Fibroblast of the aortic adventitia (primary cell): ENCODE data around the gene PPP6R2. TPM values are rescaled to one million over a fixed set of nuclear protein-coding genes. Genes with fewer than 3 reads are reported as not detected.
A peak's percentile ranks its signal among the peaks of the same experiment; 100 is the strongest.

Source experiments
- DNase-seq: peaks from one replicate; pipeline ENCODE4 v3.0.0-alpha.2; 2010; ENCODE audit warnings: low read depth
- H3K4me3 ChIP-seq: 2 replicates; pipeline ENCODE4 v1.5.1; 2011; ENCODE audit warnings: low read depth, mild to moderate bottlenecking, control low read depth, low read length, moderate library complexity
- CTCF ChIP-seq: IDR thresholded peaks from 2 replicates; pipeline ENCODE4 v1.5.1; 2011; ENCODE audit warnings: mild to moderate bottlenecking, low read length, control low read depth, inconsistent platforms; ENCODE audit not compliant: insufficient read depth
- total RNA-seq: library from RNA; depleted of rRNA; stranded (reverse); fragments of >200 nt; gene quantifications from 2 replicates; pipeline ENCODE4 v1.2.3, GENCODE V29; 2012; ENCODE audit warnings: low replicate concordance

The PPP6R2 gene
- total RNA-seq, 1 donor, result 38.5 TPM

DNA sequence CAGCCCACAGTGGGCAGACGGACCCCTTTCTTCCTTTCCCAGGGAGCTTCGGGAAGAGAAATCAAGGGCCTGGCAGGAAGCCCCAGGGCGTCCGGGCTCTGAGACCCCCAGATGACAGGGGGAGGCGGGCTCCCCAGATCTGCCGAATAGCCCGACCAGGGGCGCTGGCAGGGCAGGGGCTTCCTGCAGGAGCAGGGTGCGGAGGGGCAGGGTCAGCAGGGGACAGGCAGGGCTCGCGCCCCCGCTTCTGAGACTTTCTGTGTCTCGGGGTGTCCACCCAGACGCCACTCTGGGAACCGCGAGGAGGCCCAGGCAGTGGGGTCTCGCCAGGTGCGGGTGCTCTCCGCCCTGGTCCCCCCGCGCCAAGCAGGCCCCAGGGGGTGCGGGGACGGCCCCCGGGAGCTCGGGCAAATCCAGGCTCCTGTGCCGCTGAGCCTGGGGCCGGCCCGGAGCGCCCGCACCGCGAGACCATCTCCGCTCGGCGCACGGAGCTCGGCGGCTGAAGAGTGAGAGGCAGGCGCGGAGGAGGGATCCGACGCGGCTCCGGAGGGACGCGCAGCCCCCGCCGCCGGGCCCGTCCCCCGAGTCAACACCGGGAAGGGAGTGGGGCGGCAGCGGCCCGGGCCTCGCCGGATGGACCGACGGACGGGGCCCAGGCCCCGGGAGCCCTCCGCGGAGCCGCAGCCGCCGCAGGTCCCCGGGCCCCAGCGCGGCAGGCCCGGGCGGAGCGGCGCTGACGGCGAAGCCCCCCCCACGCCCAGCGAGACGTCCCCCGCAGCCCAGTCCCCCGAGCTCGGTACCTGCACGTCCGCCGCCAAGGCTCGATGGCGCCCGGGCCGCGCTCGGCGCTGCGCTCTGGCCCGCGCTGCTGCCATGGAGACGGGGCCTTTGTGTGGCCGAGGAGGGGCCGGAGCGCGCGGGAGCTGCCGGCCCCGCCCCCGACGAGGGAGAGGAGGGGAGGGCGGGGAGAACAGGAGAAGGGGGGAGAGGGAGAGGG, 36.1 kb upstream of the PPP6R2 start, which contains the start of gene PLXNB2:
Gene PLXNB2 (minus strand): TSS at position 894 of the 997 bp plus-strand sequence. CDS start 17,062 bp downstream, outside the sequence.
- peak within 1 kb of the TSS; percentile 87 for H3K4me3 ChIP-seq
- no peak for TF ChIP-seq CTCF
- peak; percentile 73 for DNase-seq

- no peak for TF ChIP-seq CTCF
- DNase-seq, result no peak
- H3K4me3 ChIP-seq, result no peak overlapping the region
Measured at GRCh38 chr22:50307890-50308596, 35.1 kb upstream of the PPP6R2 start.

- H3K4me3 ChIP-seq, result no peak overlapping the region
- DNase-seq, result peak; percentile 48
- TF ChIP-seq CTCF, result no peak
Measured at GRCh38 chr22:50308597-50308935, 34.6 kb upstream of the PPP6R2 start.

DNA sequence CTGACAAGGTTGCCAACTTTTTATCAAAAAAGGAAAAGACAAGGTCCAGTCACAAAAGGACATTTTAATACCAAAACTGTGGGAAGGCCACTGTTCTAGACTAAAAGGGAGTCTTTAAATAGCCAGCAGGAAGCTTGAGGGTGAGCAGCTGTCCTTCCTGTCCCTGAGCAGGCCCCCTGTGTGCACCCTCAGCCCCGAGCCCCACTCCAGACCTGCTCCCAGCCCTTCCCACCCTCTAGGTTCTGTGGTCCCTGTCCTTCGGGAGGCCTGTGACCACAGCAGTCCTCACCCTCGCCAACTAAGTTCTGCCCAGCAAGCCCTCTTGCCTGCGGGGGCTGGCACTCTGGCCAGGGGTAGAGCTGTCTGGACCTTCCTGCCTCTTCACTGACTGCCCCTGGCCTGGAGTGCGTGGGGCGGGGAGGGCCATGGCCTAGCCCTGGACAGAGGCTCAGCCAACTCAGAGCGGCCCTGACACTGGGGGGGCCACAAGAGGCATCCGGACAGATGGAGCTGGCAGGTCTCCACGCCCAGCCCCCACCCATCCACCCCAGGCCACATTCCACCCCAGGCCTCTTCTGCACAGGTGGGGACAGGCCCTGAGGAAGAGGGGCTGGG, 34.0 kb upstream of the PPP6R2 start:
- no peak overlapping the region for H3K4me3 ChIP-seq
- DNase-seq, result no peak
- no peak for TF ChIP-seq CTCF

- no peak overlapping the region for H3K4me3 ChIP-seq
- DNase-seq, result no peak
- no peak for TF ChIP-seq CTCF
Measured at GRCh38 chr22:50309601-50309991, 33.5 kb upstream of the PPP6R2 start.

DNA sequence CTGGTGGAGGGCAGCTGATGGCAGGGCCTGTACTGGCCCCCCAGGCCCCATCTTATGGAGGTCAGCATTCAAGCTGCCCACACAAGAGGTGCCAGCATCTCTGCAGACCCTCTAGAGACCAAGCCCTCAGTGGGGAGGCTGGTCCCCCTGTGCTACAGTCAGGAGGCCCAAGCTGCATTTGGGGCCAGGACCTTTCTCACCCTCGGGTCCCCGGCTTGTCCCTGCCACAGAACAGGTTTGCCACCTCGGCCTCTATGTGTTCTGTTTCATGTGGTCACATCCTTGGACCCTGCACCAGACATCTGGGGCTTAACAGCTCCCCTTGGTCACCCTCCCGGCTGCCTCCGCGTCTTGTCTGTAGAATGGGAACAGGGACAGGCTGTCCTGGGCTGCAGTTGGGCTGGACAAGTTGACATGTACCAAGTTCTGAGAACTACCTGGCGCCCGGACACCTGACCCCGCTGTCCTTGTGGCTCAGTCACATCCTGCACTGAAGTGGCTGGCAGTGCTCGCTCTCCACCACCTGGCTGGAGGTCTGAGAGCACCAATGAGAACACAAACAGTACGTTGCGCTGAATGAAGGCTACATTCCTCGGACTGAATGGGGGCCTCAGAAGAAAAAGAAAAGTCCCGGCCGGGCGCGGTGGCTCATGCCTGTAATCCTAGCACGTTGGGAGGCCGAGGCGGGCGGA, 33.0 kb upstream of the PPP6R2 start:
- no peak for DNase-seq
- TF ChIP-seq CTCF, result no peak
- H3K4me3 ChIP-seq, result no peak overlapping the region
